Caco-2 (cell line): ENCODE data around the gene CATSPERZ. TPM values are rescaled to one million over a fixed set of nuclear protein-coding genes. Genes with fewer than 3 reads are reported as not detected.

Source experiments
- BruUV-seq: library from RNA; stranded (reverse); fragments of 400-500 nt; replicated peaks from 2 replicates; lab custom pipeline; 2021; lab: Mats Ljungman, UMichigan
- CTCF ChIA-PET: fragments of 300-600 bp; sonication (Branson Sonifier 250); formaldehyde crosslinking; loops from one replicate; lab custom pipeline; 2022; ENCODE audit warnings: antibody characterized with exemption; lab: Charles Lee
- POLR2A ChIA-PET: fragments of 300-600 bp; sonication (Branson Sonifier 250); formaldehyde crosslinking; loops from one replicate; lab custom pipeline; 2022; ENCODE audit warnings: antibody characterized with exemption; lab: Charles Lee
- DNase-seq, 2 experiments: peaks; one replicate each; pipeline versions ENCODE4 v3.0.0 to v3.0.0-alpha.2; 2020 to 2022
- H3K27me3 ChIP-seq: replicated peaks from 2 replicates; pipeline ENCODE4 v1.6.0; 2011; ENCODE audit warnings: low read length; ENCODE audit not compliant: control insufficient read depth, insufficient read depth
- H3K36me3 ChIP-seq: 2 replicates; pipeline ENCODE4 v1.5.1; 2011; ENCODE audit warnings: low read length; ENCODE audit not compliant: control insufficient read depth, insufficient read depth
- H3K4me1 ChIP-seq: fragments of 250-450 bp; sonication (Bioruptor Pico); 2 replicates; pipeline ENCODE4 v1.5.1; 2020; ENCODE audit warnings: mild to moderate bottlenecking
- H3K4me3 ChIP-seq: 2 replicates; pipeline ENCODE4 v1.5.1; 2011; ENCODE audit warnings: low read depth, mild to moderate bottlenecking, control low read depth, low read length
- H3K9me3 ChIP-seq: fragments of 250-450 bp; sonication (Bioruptor Pico); 2 replicates; pipeline ENCODE4 v1.5.1; 2020; ENCODE audit warnings: mild to moderate bottlenecking, moderate library complexity
- H3K27ac Mint-ChIP-seq: one replicate; pipeline ENCODE4 v1.8.0; 2022; ENCODE audit warnings: mixed read lengths; ENCODE audit not compliant: unreplicated experiment
- H3K27me3 Mint-ChIP-seq: one replicate; pipeline ENCODE4 v1.8.0; 2022; ENCODE audit warnings: mixed read lengths; ENCODE audit not compliant: insufficient read depth, unreplicated experiment
- H3K36me3 Mint-ChIP-seq: one replicate; pipeline ENCODE4 v1.8.0; 2022; ENCODE audit warnings: mild to moderate bottlenecking, mixed read lengths; ENCODE audit not compliant: insufficient read depth, unreplicated experiment
- H3K4me1 Mint-ChIP-seq: one replicate; pipeline ENCODE4 v1.8.0; 2022; ENCODE audit warnings: low read depth, mixed read lengths; ENCODE audit not compliant: unreplicated experiment
- H3K4me3 Mint-ChIP-seq: one replicate; pipeline ENCODE4 v1.8.0; 2022; ENCODE audit warnings: mild to moderate bottlenecking, moderate library complexity, mixed read lengths; ENCODE audit not compliant: unreplicated experiment
- H3K9me3 Mint-ChIP-seq: one replicate; pipeline ENCODE4 v1.8.0; 2022; ENCODE audit warnings: mixed read lengths; ENCODE audit not compliant: unreplicated experiment
- CTCF ChIP-seq, 2 experiments: fragments of 200-600 bp in 1 of 2; IDR thresholded peaks; 1 replicate in 1 of 2; 2 replicates in 1 of 2; pipeline versions ENCODE4 v1.5.1 to v1.8.0; 2011 to 2022; ENCODE audit warnings: antibody characterized with exemption in 1 of 2, control low read depth in 1 of 2, inconsistent platforms in 1 of 2, low read depth in 1 of 2, low read length in 1 of 2, mild to moderate bottlenecking in 1 of 2, moderate library complexity in 1 of 2; ENCODE audit not compliant: insufficient read depth in 1 of 2, severe bottlenecking in 1 of 2, unreplicated experiment in 1 of 2
- intact Hi-C: fragments of 100-400 bp; cut with micrococcal nuclease; formaldehyde crosslinking; loops from one replicate; pipeline ENCODE4 v1.10.0; 2022; ENCODE audit not compliant: unreplicated experiment
- total RNA-seq: library from RNA; stranded (reverse); gene quantifications from 2 replicates; pipeline ENCODE4 v1.2.3, GENCODE V29; 2022

Gene CATSPERZ
- total RNA-seq, 1 experiment from 2014 or later: 12.8 TPM

- Histone ChIP-seq H3K9me3 (no peaks in the 10 kb centered on the region), H3K4me3 (no peak overlapping the region), H3K36me3 (no peaks in the 10 kb centered on the region), H3K27me3 (no peaks in the 10 kb centered on the region), H3K4me1 (peaks cover 5% of the 10 kb centered on the region; the same call in 1 of the 2 replicates)
- Mint-ChIP-seq H3K27me3 (no peaks in the 10 kb centered on the region), H3K27ac (no peak overlapping the region), H3K4me3 (no peak overlapping the region), H3K9me3 (no peaks in the 10 kb centered on the region), H3K36me3 (peaks cover 4% of the 10 kb centered on the region), H3K4me1 (peaks cover 12% of the 10 kb centered on the region)
- ChIA-PET POLR2A (interaction anchor here (0.6 kb wide), 1 partner anchor 13 kb away, joined by 3 read pairs; no protein-coding TSS in a partner anchor), CTCF (interaction anchor here (0.7 to 1.9 kb wide), 4 partner anchors 16 to 860 kb away, joined by 3 to 7 read pairs (median 5); partner anchors contain the start of gene PRDX5)
- TF ChIP-seq CTCF (IDR thresholded peaks at IDR 0.05; ENCODE audit: insufficient read depth in 1 of 2, low read depth in 1 of 2, low read length in 1 of 2, severe bottlenecking in 1 of 2, unreplicated experiment in 1 of 2): no peak
- intact Hi-C loops: no loop called here
- no TSS peak for BruUV-seq
- DNase-seq: no peak
Observed at GRCh38 chr11:64338716-64339115, 38.6 kb downstream of the CATSPERZ start.

GRCh38 chr11:64339286-64339685 is 39.1 kb downstream of the CATSPERZ start:
- Mint-ChIP-seq H3K36me3 (peaks cover 4% of the 10 kb centered on the region), H3K9me3 (no peaks in the 10 kb centered on the region), H3K27ac (no peak overlapping the region), H3K27me3 (no peaks in the 10 kb centered on the region), H3K4me1 (peaks cover 12% of the 10 kb centered on the region), H3K4me3 (no peak overlapping the region)
- ChIA-PET POLR2A (no interaction called here), CTCF (interaction anchor here (1.9 kb wide), 1 partner anchor 15 kb away, joined by 7 read pairs; no protein-coding TSS in a partner anchor)
- H3K4me1 ChIP-seq: peaks cover 5% of the 10 kb centered on the region; the same call in 1 of the 2 replicates
- H3K36me3 ChIP-seq: no peaks in the 10 kb centered on the region
- no peaks in the 10 kb centered on the region for H3K9me3 ChIP-seq
- BruUV-seq: no TSS peak
- no peak for TF ChIP-seq CTCF (IDR thresholded peaks at IDR 0.05; ENCODE audit: insufficient read depth in 1 of 2, low read depth in 1 of 2, low read length in 1 of 2, severe bottlenecking in 1 of 2, unreplicated experiment in 1 of 2)
- intact Hi-C loops: no loop called here
- no peaks in the 10 kb centered on the region for H3K27me3 ChIP-seq
- H3K4me3 ChIP-seq: no peak overlapping the region
- DNase-seq: no peak

- H3K27me3 ChIP-seq: no peaks in the 10 kb centered on the region
- no TSS peak for BruUV-seq
- no peaks in the 10 kb centered on the region for H3K27me3 Mint-ChIP-seq
- no peaks in the 10 kb centered on the region for H3K9me3 Mint-ChIP-seq
- no peaks in the 10 kb centered on the region; the same call in 1 of the 2 replicates for H3K4me1 ChIP-seq
- no peak for DNase-seq
- no peak within 1 kb of the TSS for H3K4me3 ChIP-seq
- no peaks in the 10 kb centered on the region for H3K36me3 ChIP-seq
- intact Hi-C loops: no loop called here
- no peak within 1 kb of the TSS for H3K27ac Mint-ChIP-seq
- H3K4me1 Mint-ChIP-seq: peaks cover 10% of the 10 kb centered on the region
- ChIA-PET POLR2A (no interaction called here), CTCF (no interaction called here)
- TF ChIP-seq CTCF (IDR thresholded peaks at IDR 0.05; ENCODE audit: insufficient read depth in 1 of 2, low read depth in 1 of 2, low read length in 1 of 2, severe bottlenecking in 1 of 2, unreplicated experiment in 1 of 2): no peak
- H3K36me3 Mint-ChIP-seq: peaks cover 2% of the 10 kb centered on the region
- no peak within 1 kb of the TSS for H3K4me3 Mint-ChIP-seq
- H3K9me3 ChIP-seq: no peaks in the 10 kb centered on the region
Observed at GRCh38 chr11:64339754-64340408, 39.7 kb downstream of the CATSPERZ start, which contains the start of gene CCDC88B. Gene CCDC88B, plus strand, starts transcription at chr11:64340204. Its CDS starts 63 bp downstream, at chr11:64340267.
